A673 (cell line): ENCODE measurements around the gene KCNJ11. TPM values are rescaled to one million over a fixed set of nuclear protein-coding genes. Genes with fewer than 3 reads are reported as not detected.

Experiments used
- BruUV-seq: library from RNA; stranded (reverse); fragments of 400-500 nt; replicated peaks from 2 replicates; lab custom pipeline; 2021; lab: Mats Ljungman, UMichigan
- CTCF ChIA-PET: fragments of 300-600 bp; sonication (Branson Sonifier 250); formaldehyde crosslinking; loops from one replicate; lab custom pipeline; 2022; ENCODE audit warnings: antibody characterized with exemption; lab: Charles Lee
- POLR2A ChIA-PET: fragments of 300-600 bp; sonication (Branson Sonifier 250); formaldehyde crosslinking; loops from one replicate; lab custom pipeline; 2022; ENCODE audit warnings: antibody characterized with exemption; ENCODE audit not compliant: low non-redundant PET; lab: Charles Lee
- DNase-seq: peaks from one replicate; pipeline ENCODE4 v3.0.0-alpha.2; 2015; ENCODE audit warnings: low spot score
- H3K27ac ChIP-seq: fragments of 200-600 bp; sonication (generic); 2 replicates; pipeline ENCODE4 v1.5.1; 2016; ENCODE audit warnings: mixed run types, low read depth, mild to moderate bottlenecking, mixed read lengths, antibody characterized with exemption, low read length; ENCODE audit not compliant: poor library complexity, severe bottlenecking
- H3K27me3 ChIP-seq: fragments of 200-600 bp; sonication (generic); replicated peaks from 2 replicates; pipeline ENCODE4 v1.6.1; 2017; ENCODE audit warnings: mixed run types, low read depth, mild to moderate bottlenecking, mixed read lengths, antibody characterized with exemption, low read length; ENCODE audit not compliant: insufficient read depth, poor library complexity
- H3K36me3 ChIP-seq: fragments of 200-600 bp; sonication (generic); 2 replicates; pipeline ENCODE4 v1.6.1; 2016; ENCODE audit warnings: mixed run types, mild to moderate bottlenecking, mixed read lengths, antibody characterized with exemption, low read length; ENCODE audit not compliant: insufficient read depth, poor library complexity, severe bottlenecking
- H3K4me1 ChIP-seq: fragments of 200-600 bp; sonication (generic); 2 replicates; pipeline ENCODE4 v1.6.1; 2017; ENCODE audit warnings: mixed run types, mild to moderate bottlenecking, mixed read lengths, antibody characterized with exemption, low read length; ENCODE audit not compliant: insufficient read depth, poor library complexity, severe bottlenecking
- H3K4me3 ChIP-seq: fragments of 200-600 bp; sonication (generic); 2 replicates; pipeline ENCODE4 v1.5.1; 2016; ENCODE audit warnings: low read depth, mixed run types, mild to moderate bottlenecking, mixed read lengths, low read length; ENCODE audit not compliant: poor library complexity, severe bottlenecking
- H3K9me3 ChIP-seq: fragments of 200-600 bp; sonication (generic); 2 replicates; pipeline ENCODE4 v1.6.1; 2016; ENCODE audit warnings: mixed run types, low read depth, mild to moderate bottlenecking, mixed read lengths, antibody characterized with exemption, low read length; ENCODE audit not compliant: poor library complexity, severe bottlenecking
- EZH2 ChIP-seq: fragments of 200-600 bp; sonication (generic); IDR thresholded peaks from 2 replicates; pipeline ENCODE4 v1.6.1; 2017; ENCODE audit warnings: borderline replicate concordance, low read depth, mild to moderate bottlenecking, mixed read lengths, antibody characterized with exemption, low read length; ENCODE audit not compliant: poor library complexity, severe bottlenecking
- intact Hi-C: fragments of 100-400 bp; cut with micrococcal nuclease; formaldehyde crosslinking; loops from one replicate; pipeline ENCODE4 v1.10.0; 2022; ENCODE audit not compliant: unreplicated experiment
- total RNA-seq: library from RNA; stranded (reverse); gene quantifications from 2 replicates; pipeline ENCODE4 v1.2.3, GENCODE V29; 2021
- TF ChIP-seq, protein P1 (sequence below): fragments of 300-800, 200-600 bp; sonication (generic); conservative IDR thresholded peaks from 2 replicates; pipeline ENCODE4 v1.5.1; 2017; ENCODE audit warnings: low read depth, mild to moderate bottlenecking, antibody characterized with exemption, low read length, moderate library complexity, mixed read lengths

KCNJ11 gene
- total RNA-seq, 1 experiment from 2014 or later: 0.34 TPM

DNA sequence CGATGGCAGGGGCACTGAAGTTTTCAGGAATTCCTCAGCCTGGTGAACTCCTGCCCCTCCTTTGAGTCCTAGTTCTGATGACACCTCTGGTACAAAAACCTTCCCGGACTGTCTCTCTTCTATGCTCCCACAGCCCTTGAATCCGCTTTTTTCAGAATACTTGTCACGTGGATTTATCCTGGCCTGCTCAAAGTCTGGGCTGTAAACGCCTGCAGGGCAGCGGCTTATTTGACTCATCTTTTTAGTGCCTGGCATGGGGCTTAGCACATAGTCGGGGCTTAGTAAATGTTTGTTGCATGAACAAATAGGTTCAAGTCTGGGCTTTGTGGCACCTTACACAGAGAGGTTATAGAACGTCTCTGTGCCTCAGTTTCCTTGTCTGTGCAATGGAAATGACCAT is 13.4 kb upstream of the KCNJ11 start:
- TF ChIP-seq EZH2: no peak
- H3K4me3 ChIP-seq: no peak overlapping the region
- no peak for DNase-seq
- ChIA-PET CTCF (no interaction called here), POLR2A (no interaction called here)
- no peaks in the 10 kb centered on the region for H3K9me3 ChIP-seq
- H3K27me3 ChIP-seq: no peaks in the 10 kb centered on the region
- H3K27ac ChIP-seq: no peak overlapping the region
- BruUV-seq: no TSS peak
- intact Hi-C loops: no loop called here
- H3K36me3 ChIP-seq: no peaks in the 10 kb centered on the region
- H3K4me1 ChIP-seq: no peaks in the 10 kb centered on the region

DNA sequence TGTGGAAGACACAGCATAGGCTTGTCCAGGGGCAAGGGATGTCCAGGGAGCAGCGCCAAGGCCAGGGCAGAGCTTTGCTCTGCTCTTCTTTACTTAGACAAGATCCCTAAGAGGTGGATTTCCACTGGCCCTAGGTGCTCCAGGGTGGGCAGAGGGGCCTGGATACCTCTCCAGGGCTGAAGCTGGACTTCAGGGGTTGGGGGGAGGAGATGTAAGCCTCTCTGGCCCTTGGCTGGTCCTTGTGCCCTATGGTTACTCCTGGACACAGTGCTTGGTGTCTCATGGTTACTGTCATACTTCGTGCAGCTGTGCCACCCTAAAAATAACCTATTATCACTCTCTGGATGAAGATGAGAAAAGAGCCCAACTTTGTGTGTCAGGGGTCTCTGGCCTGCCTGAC is 12.9 kb upstream of the KCNJ11 start:
- H3K4me1 ChIP-seq: no peaks in the 10 kb centered on the region
- POLR2A ChIA-PET: no interaction called here
- no peak overlapping the region for H3K4me3 ChIP-seq
- no peaks in the 10 kb centered on the region for H3K9me3 ChIP-seq
- no peak for DNase-seq
- H3K27ac ChIP-seq: no peak overlapping the region
- no peaks in the 10 kb centered on the region for H3K27me3 ChIP-seq
- no TSS peak for BruUV-seq
- H3K36me3 ChIP-seq: no peaks in the 10 kb centered on the region
- TF ChIP-seq EZH2: no peak
- CTCF ChIA-PET: no interaction called here
- intact Hi-C loops: no loop called here

GRCh38 chr11:17400048-17400775 is 11.8 kb upstream of the KCNJ11 start:
- intact Hi-C loops: no loop called here
- Histone ChIP-seq H3K4me3 (no peak overlapping the region), H3K9me3 (no peaks in the 10 kb centered on the region), H3K27me3 (no peaks in the 10 kb centered on the region), H3K27ac (no peak overlapping the region), H3K4me1 (no peaks in the 10 kb centered on the region), H3K36me3 (no peaks in the 10 kb centered on the region)
- BruUV-seq: no TSS peak
- TF ChIP-seq, protein P1, sequence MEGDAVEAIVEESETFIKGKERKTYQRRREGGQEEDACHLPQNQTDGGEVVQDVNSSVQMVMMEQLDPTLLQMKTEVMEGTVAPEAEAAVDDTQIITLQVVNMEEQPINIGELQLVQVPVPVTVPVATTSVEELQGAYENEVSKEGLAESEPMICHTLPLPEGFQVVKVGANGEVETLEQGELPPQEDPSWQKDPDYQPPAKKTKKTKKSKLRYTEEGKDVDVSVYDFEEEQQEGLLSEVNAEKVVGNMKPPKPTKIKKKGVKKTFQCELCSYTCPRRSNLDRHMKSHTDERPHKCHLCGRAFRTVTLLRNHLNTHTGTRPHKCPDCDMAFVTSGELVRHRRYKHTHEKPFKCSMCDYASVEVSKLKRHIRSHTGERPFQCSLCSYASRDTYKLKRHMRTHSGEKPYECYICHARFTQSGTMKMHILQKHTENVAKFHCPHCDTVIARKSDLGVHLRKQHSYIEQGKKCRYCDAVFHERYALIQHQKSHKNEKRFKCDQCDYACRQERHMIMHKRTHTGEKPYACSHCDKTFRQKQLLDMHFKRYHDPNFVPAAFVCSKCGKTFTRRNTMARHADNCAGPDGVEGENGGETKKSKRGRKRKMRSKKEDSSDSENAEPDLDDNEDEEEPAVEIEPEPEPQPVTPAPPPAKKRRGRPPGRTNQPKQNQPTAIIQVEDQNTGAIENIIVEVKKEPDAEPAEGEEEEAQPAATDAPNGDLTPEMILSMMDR: no peak
- POLR2A ChIA-PET: no interaction called here
- CTCF ChIA-PET: no interaction called here
- no peak for DNase-seq

DNA sequence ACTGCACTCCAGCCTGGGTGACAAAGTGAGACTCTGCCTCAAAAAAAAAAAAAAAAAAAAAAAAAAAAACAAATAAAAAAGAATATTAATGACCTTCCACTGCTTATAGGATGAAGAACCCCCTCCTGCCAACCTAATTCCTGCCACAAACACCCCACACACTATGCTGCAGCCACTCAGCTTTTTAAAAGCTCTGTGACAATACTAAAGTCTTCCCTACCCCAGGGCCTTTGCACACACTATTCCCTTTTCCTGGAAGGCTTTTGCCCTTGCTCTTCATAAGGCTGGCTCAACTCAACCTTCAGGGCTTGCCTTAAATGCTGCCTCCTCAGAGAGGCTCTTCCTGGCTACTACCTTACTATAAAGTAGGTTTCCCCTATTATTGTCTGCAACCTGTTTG is 10.8 kb upstream of the KCNJ11 start:
- Histone ChIP-seq H3K36me3 (no peaks in the 10 kb centered on the region), H3K27ac (no peak overlapping the region), H3K4me1 (no peaks in the 10 kb centered on the region), H3K4me3 (no peak overlapping the region), H3K9me3 (no peaks in the 10 kb centered on the region), H3K27me3 (no peaks in the 10 kb centered on the region)
- POLR2A ChIA-PET: no interaction called here
- CTCF ChIA-PET: no interaction called here
- no TSS peak for BruUV-seq
- intact Hi-C loops: no loop called here
- DNase-seq: no peak
- TF ChIP-seq EZH2: no peak
- TF ChIP-seq, protein P1: no peak
